ENCODE data around the gene DRAXIN. TPM values are rescaled to one million over a fixed set of nuclear protein-coding genes. Genes with fewer than 3 reads are reported as not detected.

The DRAXIN gene
- total RNA-seq, 1 experiment from 2014 or later, result 0.05 TPM

- H3K9me3 Mint-ChIP-seq (ENCODE audit: unreplicated experiment), result no peaks in the 10 kb centered on the region
- no peak overlapping the region for H3K27ac Mint-ChIP-seq (ENCODE audit: unreplicated experiment)
- peaks cover 18% of the 10 kb centered on the region for H3K27me3 Mint-ChIP-seq (ENCODE audit: insufficient read depth, unreplicated experiment)
- Histone ChIP-seq H3K9me3 (no peaks in the 10 kb centered on the region), H3K4me1 (no peaks in the 10 kb centered on the region), H3K27me3 (replicated peaks; ENCODE audit: control insufficient read depth, insufficient read depth, low read length) (no peaks in the 10 kb centered on the region; the same call in 1 of the 2 replicates), H3K4me3 (ENCODE audit: low read depth, low read length) (no peak overlapping the region), H3K36me3 (ENCODE audit: control insufficient read depth, insufficient read depth, low read length) (no peaks in the 10 kb centered on the region)
- TF ChIP-seq CTCF (IDR thresholded peaks at IDR 0.05; ENCODE audit: insufficient read depth in 1 of 2, low read depth in 1 of 2, low read length in 1 of 2, severe bottlenecking in 1 of 2, unreplicated experiment in 1 of 2), result no peak
- BruUV-seq (replicated peaks), result no TSS peak
- intact Hi-C loops (cut with micrococcal nuclease; ENCODE audit: unreplicated experiment), result no loop called here
- H3K4me3 Mint-ChIP-seq (ENCODE audit: unreplicated experiment), result no peak overlapping the region
- H3K36me3 Mint-ChIP-seq (ENCODE audit: insufficient read depth, unreplicated experiment), result no peaks in the 10 kb centered on the region
- ChIA-PET CTCF (interaction anchor here (1.5 kb wide), 1 partner anchor 14 kb away, joined by 4 read pairs; no protein-coding TSS in a partner anchor), POLR2A (no interaction called here)
- H3K4me1 Mint-ChIP-seq (ENCODE audit: low read depth, unreplicated experiment), result no peaks in the 10 kb centered on the region
- DNase-seq, result no peak
These were observed 4.4 kb downstream of the DRAXIN start for GRCh38 chr1:11695861-11696260.

- no peaks in the 10 kb centered on the region for H3K9me3 Mint-ChIP-seq (ENCODE audit: unreplicated experiment)
- POLR2A ChIA-PET, result interaction anchor here (0.6 kb wide), 3 partner anchors 21 to 662 kb away, joined by 3 to 5 read pairs (median 3); no protein-coding TSS in a partner anchor
- CTCF ChIA-PET, result interaction anchor here (0.7 kb wide), 1 partner anchor 34 kb away, joined by 4 read pairs; the partner anchor contains the start of gene FBXO6
- H3K4me3 ChIP-seq (ENCODE audit: low read depth, low read length), result no peak overlapping the region
- no peak for TF ChIP-seq CTCF (IDR thresholded peaks at IDR 0.05; ENCODE audit: insufficient read depth in 1 of 2, low read depth in 1 of 2, low read length in 1 of 2, severe bottlenecking in 1 of 2, unreplicated experiment in 1 of 2)
- H3K36me3 ChIP-seq (ENCODE audit: control insufficient read depth, insufficient read depth, low read length), result no peaks in the 10 kb centered on the region
- H3K4me3 Mint-ChIP-seq (ENCODE audit: unreplicated experiment), result no peak overlapping the region
- H3K9me3 ChIP-seq, result no peaks in the 10 kb centered on the region
- H3K36me3 Mint-ChIP-seq (ENCODE audit: insufficient read depth, unreplicated experiment), result no peaks in the 10 kb centered on the region
- DNase-seq, result no peak
- intact Hi-C loops (cut with micrococcal nuclease; ENCODE audit: unreplicated experiment), result no loop called here
- BruUV-seq (replicated peaks), result no TSS peak
- H3K27me3 Mint-ChIP-seq (ENCODE audit: insufficient read depth, unreplicated experiment), result peaks cover 12% of the 10 kb centered on the region
- no peaks in the 10 kb centered on the region for H3K27me3 ChIP-seq (replicated peaks; ENCODE audit: control insufficient read depth, insufficient read depth, low read length)
- H3K4me1 ChIP-seq, result no peaks in the 10 kb centered on the region
- no peaks in the 10 kb centered on the region for H3K4me1 Mint-ChIP-seq (ENCODE audit: low read depth, unreplicated experiment)
- H3K27ac Mint-ChIP-seq (ENCODE audit: unreplicated experiment), result no peak overlapping the region
These were observed 5.8 kb downstream of the DRAXIN start for GRCh38 chr1:11697188-11697892.

GRCh38 chr1:11697893-11698210 is 6.3 kb downstream of the DRAXIN start:
- Mint-ChIP-seq H3K4me3 (ENCODE audit: unreplicated experiment) (no peak overlapping the region), H3K4me1 (ENCODE audit: low read depth, unreplicated experiment) (no peaks in the 10 kb centered on the region), H3K27ac (ENCODE audit: unreplicated experiment) (no peak overlapping the region), H3K36me3 (ENCODE audit: insufficient read depth, unreplicated experiment) (no peaks in the 10 kb centered on the region), H3K9me3 (ENCODE audit: unreplicated experiment) (no peaks in the 10 kb centered on the region), H3K27me3 (ENCODE audit: insufficient read depth, unreplicated experiment) (peaks cover 9% of the 10 kb centered on the region)
- POLR2A ChIA-PET, result interaction anchor here (0.6 kb wide), 1 partner anchor 20 kb away, joined by 3 read pairs; no protein-coding TSS in a partner anchor
- no TSS peak for BruUV-seq (replicated peaks)
- Histone ChIP-seq H3K9me3 (no peaks in the 10 kb centered on the region), H3K4me1 (no peaks in the 10 kb centered on the region), H3K4me3 (ENCODE audit: low read depth, low read length) (no peak overlapping the region), H3K27me3 (replicated peaks; ENCODE audit: control insufficient read depth, insufficient read depth, low read length) (no peaks in the 10 kb centered on the region), H3K36me3 (ENCODE audit: control insufficient read depth, insufficient read depth, low read length) (no peaks in the 10 kb centered on the region)
- intact Hi-C loops (cut with micrococcal nuclease; ENCODE audit: unreplicated experiment), result no loop called here
- no peak for TF ChIP-seq CTCF (IDR thresholded peaks at IDR 0.05; ENCODE audit: insufficient read depth in 1 of 2, low read depth in 1 of 2, low read length in 1 of 2, severe bottlenecking in 1 of 2, unreplicated experiment in 1 of 2)
- CTCF ChIA-PET, result no interaction called here
- no peak for DNase-seq
